ENCODE results near the gene PADI3.

DNA sequence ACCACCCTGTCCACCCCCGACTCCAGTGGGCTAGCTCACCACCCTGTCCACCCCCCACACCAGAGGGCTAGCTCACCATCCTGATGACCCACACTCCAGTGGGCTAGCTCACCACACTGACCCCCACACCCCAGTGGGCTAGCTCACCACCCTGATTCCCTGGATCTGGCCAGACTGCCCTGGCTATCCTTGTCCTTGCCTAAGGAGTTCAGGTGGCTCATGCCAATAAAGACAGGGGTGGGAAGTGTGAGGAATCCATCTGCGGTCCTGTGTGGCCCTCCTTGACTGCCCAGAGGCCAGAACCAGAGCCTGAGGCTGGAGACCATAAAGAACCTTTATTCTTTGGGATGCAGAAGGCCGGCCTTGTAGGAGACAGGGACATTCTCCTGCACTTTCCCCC is 40.4 kb upstream of the PADI3 start:
- TF ChIP-seq, protein P1, sequence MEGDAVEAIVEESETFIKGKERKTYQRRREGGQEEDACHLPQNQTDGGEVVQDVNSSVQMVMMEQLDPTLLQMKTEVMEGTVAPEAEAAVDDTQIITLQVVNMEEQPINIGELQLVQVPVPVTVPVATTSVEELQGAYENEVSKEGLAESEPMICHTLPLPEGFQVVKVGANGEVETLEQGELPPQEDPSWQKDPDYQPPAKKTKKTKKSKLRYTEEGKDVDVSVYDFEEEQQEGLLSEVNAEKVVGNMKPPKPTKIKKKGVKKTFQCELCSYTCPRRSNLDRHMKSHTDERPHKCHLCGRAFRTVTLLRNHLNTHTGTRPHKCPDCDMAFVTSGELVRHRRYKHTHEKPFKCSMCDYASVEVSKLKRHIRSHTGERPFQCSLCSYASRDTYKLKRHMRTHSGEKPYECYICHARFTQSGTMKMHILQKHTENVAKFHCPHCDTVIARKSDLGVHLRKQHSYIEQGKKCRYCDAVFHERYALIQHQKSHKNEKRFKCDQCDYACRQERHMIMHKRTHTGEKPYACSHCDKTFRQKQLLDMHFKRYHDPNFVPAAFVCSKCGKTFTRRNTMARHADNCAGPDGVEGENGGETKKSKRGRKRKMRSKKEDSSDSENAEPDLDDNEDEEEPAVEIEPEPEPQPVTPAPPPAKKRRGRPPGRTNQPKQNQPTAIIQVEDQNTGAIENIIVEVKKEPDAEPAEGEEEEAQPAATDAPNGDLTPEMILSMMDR (IDR thresholded peaks at IDR 0.05) = no peak
- no peak for TF ChIP-seq POLR2A (IDR thresholded peaks at IDR 0.05)

Data from body of pancreas (tissue), 4 donors.